Stimulated activated effector memory CD8-positive, alpha-beta T cell treated with anti-CD3 and anti-CD28 coated beads, Interleukin-12 subunit alpha, Interleukin-12 subunit beta, amount 100 ng/mL, for 72 hours (primary cell): ENCODE data around the gene THSD1.
A peak's percentile ranks its signal among the peaks of the same experiment; 100 is the strongest.
"Not testable (repeated sequence)": the region's sequence is repeated elsewhere in the genome, so short reads cannot be mapped to it uniquely, and the experiment has no call there.

ENCODE experiments used
- ATAC-seq: fragments of 150-1000 bp; cut with Tn5 transposase; 2 replicates; pipeline ENCODE4 v1.10.0; 2021
- DNase-seq, 2 donors: peaks; one replicate each; pipeline ENCODE4 v3.0.0; 2021 to 2022; ENCODE audit warnings: low spot score in 2 of 2
- H3K27ac Mint-ChIP-seq: one replicate; pipeline ENCODE4 v1.8.0; 2022; ENCODE audit warnings: mild to moderate bottlenecking, mixed read lengths
- H3K36me3 Mint-ChIP-seq: one replicate; pipeline ENCODE4 v1.8.0; 2022; ENCODE audit warnings: mild to moderate bottlenecking, mixed read lengths
- H3K4me1 Mint-ChIP-seq: one replicate; pipeline ENCODE4 v1.8.0; 2022; ENCODE audit warnings: mixed read lengths
- H3K4me3 Mint-ChIP-seq: one replicate; pipeline ENCODE4 v1.8.0; 2022; ENCODE audit warnings: mild to moderate bottlenecking, mixed read lengths
- H3K9me3 Mint-ChIP-seq: one replicate; pipeline ENCODE4 v1.8.0; 2022; ENCODE audit warnings: mixed read lengths

THSD1 gene

DNA sequence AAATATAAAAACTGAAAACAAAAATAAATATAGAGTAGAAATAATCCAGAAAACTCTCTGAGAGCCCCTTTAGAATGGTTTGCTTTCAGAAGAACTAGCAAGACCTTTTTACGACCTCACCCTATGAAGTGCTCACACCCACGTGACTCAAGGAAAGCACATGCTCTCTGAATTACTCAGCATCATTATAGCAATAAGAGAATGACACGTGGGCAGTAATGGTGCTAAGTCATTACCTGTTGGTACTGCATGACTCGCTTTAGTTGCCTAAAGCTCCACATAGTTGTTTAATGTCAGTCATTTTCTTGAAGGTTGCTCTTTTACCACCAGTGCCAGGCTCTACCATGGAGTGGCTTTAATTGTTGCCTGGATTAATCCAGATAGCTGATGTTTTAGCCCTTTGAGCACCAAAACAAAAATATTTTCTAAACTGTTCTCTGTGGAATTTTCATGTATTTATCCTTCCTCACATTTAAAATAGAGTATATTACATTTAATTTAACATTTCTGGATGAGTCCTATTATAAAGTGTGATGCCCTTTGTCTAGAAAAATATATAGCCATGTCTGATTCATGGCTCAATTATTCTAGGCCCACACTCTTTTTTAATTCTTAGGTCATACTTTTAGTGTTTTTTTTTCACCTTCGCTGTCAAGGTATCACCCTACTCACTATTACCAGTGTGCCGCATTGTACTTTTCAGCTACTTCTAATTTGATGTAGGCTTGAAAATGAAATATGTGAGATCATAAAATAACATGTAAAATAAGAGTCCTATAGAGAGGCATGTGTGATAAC is 56.8 kb downstream of the THSD1 start:
- DNase-seq (no peak), ATAC-seq (peak; percentile 95)
- Mint-ChIP-seq H3K4me3 (no peak overlapping the region), H3K9me3 (no peaks in the 10 kb centered on the region), H3K4me1 (no peaks in the 10 kb centered on the region), H3K27ac (no peak overlapping the region), H3K36me3 (no peaks in the 10 kb centered on the region)

DNA sequence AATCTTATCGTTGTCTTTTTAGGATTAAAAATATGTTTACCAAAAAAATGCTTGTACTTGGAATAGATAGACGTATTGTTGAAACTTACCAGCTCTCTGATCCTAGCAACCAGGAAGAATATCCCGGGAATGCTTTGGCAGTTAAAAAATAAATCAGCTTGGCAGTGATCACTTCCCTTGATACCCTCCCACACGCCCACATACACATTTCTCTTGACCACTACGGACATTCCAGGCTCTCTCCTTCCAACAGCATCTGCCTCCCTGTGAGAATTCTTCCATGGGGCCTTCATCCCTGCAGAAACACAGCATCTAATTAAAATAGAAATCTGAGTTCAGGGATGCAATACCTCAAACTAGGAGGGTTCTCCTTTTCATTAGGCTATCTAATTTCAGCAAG is 57.9 kb downstream of the THSD1 start:
- ATAC-seq = no peak
- no peaks in the 10 kb centered on the region for H3K9me3 Mint-ChIP-seq
- DNase-seq = no peak
- no peak overlapping the region for H3K4me3 Mint-ChIP-seq
- H3K4me1 Mint-ChIP-seq = no peaks in the 10 kb centered on the region
- no peak overlapping the region for H3K27ac Mint-ChIP-seq
- no peaks in the 10 kb centered on the region for H3K36me3 Mint-ChIP-seq

DNA sequence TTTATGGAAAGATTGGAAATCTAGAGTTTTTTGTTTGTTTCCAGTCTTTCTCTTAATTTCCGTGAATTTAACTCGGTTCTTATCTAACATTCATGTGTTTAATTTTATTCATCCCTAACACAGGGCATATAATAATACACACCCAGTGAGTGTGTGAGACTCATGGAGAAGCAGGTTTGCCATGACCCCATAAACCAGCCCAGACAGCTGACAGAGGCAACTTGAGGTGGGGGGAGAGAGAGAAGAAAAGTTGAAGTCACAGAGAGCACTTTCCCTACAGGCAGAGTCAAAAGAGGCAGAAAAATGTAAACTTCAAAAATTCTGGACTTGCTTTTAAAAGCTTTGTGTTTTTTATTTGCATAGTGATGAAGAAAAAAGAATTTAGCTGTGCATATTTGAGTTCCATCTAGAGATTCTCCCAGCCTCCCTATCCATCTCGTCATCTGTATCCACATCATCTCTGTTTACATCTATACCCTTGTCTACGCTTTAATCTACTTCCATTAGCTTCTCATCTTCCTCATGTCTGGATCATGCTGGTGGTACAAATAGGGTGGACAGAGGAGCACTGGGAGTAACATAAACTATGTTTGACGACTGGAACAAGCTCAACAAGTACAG is 60.2 kb downstream of the THSD1 start:
- H3K9me3 Mint-ChIP-seq = no peaks in the 10 kb centered on the region
- no peak for DNase-seq
- no peak overlapping the region for H3K27ac Mint-ChIP-seq
- ATAC-seq = no peak
- H3K4me3 Mint-ChIP-seq = no peak overlapping the region
- no peaks in the 10 kb centered on the region for H3K36me3 Mint-ChIP-seq
- H3K4me1 Mint-ChIP-seq = no peaks in the 10 kb centered on the region

DNA sequence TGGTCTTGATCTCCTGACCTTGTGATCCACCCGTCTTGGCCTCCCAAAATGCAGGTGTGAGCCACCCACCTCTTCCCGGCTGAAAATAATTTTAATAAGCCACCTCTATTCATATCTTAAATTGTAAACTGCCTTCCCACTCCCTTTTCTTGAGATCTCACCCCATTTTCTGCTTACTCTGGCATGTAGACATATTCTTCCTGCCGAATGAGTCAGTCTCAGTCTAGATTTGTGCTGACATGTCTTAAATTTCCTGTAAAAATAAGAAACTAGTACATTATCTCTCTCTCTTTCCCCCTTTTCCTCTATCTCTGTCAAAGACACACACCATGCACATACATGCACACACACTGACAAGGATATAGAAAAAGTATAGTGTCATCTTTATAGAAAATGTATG is 60.9 kb downstream of the THSD1 start:
- no peaks in the 10 kb centered on the region for H3K9me3 Mint-ChIP-seq
- no peaks in the 10 kb centered on the region for H3K4me1 Mint-ChIP-seq
- no peak overlapping the region for H3K27ac Mint-ChIP-seq
- ATAC-seq (no peak), DNase-seq (no peak)
- no peak overlapping the region for H3K4me3 Mint-ChIP-seq
- no peaks in the 10 kb centered on the region for H3K36me3 Mint-ChIP-seq

DNA sequence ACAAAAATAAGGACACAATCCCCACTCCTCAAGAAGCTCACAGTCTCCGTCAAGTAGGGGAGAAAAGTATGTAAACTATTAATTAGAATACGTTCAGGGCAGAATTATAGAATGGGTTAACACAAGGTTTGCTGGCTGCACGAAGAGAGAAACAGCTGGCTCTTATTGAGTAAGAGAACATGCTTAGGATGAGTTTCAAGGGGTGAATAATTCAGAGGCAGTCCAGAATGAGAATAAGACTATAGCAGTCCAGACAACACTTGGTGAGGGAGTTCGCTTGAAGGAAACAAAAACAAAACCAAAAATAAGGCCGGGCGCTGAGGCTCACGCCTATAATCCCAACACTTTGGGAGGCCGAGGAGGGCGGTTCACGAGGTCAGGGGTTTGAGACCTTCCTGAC is 61.9 kb downstream of the THSD1 start:
- Mint-ChIP-seq H3K36me3 (no peaks in the 10 kb centered on the region), H3K27ac (no peak overlapping the region), H3K4me3 (no peak overlapping the region), H3K4me1 (no peaks in the 10 kb centered on the region), H3K9me3 (no peaks in the 10 kb centered on the region)
- ATAC-seq = no peak
- DNase-seq = no peak

DNA sequence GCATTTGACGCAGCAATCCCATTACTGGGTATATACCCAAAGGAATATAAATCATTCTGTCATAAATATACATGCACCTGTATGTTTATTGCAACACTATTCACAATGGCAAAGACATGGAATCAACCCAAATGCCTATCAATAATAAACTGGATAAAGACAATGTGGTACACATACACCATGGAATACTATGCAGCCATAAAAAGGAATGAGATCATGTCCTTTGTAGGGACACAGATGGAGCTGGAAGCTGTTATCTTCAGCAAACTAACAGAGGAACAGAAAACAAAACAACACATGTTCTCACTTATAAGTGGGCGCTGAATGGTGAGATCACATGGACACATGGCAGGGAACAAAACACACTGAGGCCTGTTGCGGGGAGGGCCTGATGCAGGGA is 63.8 kb downstream of the THSD1 start:
- not testable (repeated sequence) for H3K36me3 Mint-ChIP-seq, H3K4me1 Mint-ChIP-seq, H3K4me3 Mint-ChIP-seq, DNase-seq, H3K27ac Mint-ChIP-seq, ATAC-seq, H3K9me3 Mint-ChIP-seq

DNA sequence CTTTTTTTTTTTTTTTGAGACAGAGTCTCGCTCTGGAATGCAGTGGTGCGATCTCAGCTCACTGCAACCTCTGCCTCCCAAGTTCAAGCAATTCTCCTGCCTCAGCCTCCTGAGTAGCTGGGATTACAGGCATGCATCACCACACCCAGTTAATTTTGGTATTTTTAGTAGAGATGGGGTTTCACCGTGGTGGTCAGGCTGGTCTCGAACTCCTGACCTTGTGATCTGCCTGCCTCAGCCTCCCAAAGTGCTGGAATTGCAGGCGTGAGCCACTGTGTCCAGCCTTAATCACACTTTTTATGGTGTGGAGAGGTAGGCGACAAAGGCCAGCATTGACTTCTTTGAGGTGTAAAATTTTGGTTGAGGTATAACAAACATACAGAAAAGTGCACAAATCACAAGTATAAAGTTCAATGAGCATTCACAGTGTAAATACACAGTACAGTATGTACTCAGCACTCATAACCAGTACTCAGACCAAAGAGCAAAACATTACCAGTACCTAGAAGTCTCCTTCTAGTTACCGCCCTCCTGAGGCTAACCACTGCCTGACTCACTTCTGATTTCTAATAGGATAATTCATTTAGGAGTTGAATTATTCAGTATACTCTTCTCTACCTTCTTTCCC is 68.0 kb downstream of the THSD1 start:
- not testable (repeated sequence) for H3K36me3 Mint-ChIP-seq, DNase-seq, H3K4me1 Mint-ChIP-seq, H3K27ac Mint-ChIP-seq, H3K4me3 Mint-ChIP-seq, H3K9me3 Mint-ChIP-seq
- ATAC-seq = peak; percentile 86

DNA sequence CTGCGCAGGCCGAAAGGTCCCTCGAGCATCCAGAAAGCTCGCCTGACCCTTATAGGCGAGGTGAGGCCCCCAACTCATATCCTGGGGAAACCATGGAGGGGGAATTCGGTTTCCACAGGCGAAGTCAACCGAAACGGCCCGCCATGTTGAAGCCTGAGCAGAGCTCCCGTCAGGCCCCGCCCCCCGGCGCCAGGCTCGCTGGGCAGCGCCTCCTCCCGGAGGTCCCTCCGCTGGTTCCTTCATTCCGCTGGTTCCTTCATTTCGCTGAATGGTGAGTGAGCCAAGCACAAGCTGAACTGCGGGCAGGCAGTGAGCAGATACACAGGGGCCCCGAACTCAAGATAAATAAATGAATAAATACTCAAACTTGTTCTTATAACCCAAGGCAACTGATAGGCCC is 71.9 kb downstream of the THSD1 start:
- not testable (repeated sequence) for H3K4me1 Mint-ChIP-seq, H3K4me3 Mint-ChIP-seq, DNase-seq, H3K36me3 Mint-ChIP-seq, ATAC-seq, H3K27ac Mint-ChIP-seq, H3K9me3 Mint-ChIP-seq

DNA sequence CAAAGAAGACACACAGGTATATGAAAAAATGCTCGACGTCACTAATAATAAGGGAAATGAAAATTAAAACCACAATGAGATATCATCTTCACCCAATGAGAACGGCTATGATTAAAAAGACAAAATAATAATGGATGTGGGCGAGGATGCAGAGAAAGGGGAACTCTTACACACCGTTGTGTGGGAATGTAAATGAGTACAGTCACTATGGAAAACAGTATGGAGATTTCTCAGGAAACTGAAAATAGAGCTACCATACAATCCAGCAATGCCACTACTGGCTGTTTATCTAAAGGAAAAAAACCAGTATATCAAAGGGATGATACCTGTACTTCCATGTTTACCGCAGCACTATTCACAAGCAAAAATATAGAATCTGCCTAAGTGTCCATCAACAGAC is 74.1 kb downstream of the THSD1 start:
- DNase-seq, H3K27ac Mint-ChIP-seq, H3K4me3 Mint-ChIP-seq, H3K36me3 Mint-ChIP-seq, H3K9me3 Mint-ChIP-seq, H3K4me1 Mint-ChIP-seq, ATAC-seq: not testable (repeated sequence)
